Measurements from ENCODE around the gene ZNF532.

ZNF532 gene

GRCh38 chr18:58881477-58881876 lies 16.8 kb downstream of the ZNF532 start:
- Histone ChIP-seq H2BK15ac (ENCODE audit: low read length) (no peak overlapping the region), H3K4me2 (ENCODE audit: insufficient read depth, low read length, poor library complexity, severe bottlenecking) (no peak overlapping the region), H3K23ac (ENCODE audit: low read depth, low read length, poor library complexity) (no peak overlapping the region), H3K79me1 (ENCODE audit: low read depth, low read length) (peaks cover 7% of the 10 kb centered on the region), H3K4me3 (ENCODE audit: low read length in 2 of 2) (no peak overlapping the region), H2AK5ac (ENCODE audit: low read depth, low read length) (no peak overlapping the region), H3K27me3 (ENCODE audit: control insufficient read depth in 3 of 3, insufficient read depth in 3 of 3, low read depth in 1 of 3, low read length in 3 of 3) (no peaks in the 10 kb centered on the region), H4K8ac (ENCODE audit: low read depth, low read length) (no peak overlapping the region), H2BK5ac (ENCODE audit: low read length) (no peak overlapping the region), H3K18ac (ENCODE audit: low read length) (no peak overlapping the region), H3K36me3 (replicated peaks in 1 of 2; ENCODE audit: control insufficient read depth in 2 of 2, insufficient read depth in 2 of 2, low read length in 2 of 2) (peaks cover 10 to 96% of the 10 kb centered on the region in 2 donors), H2BK120ac (ENCODE audit: low read depth, low read length) (no peak overlapping the region), H3K27ac (replicated peaks; ENCODE audit: low read length) (no peak overlapping the region), H2BK12ac (ENCODE audit: low read length) (no peak overlapping the region), H3K9me3 (replicated peaks in 1 of 2; ENCODE audit: control insufficient read depth in 2 of 2, insufficient read depth in 1 of 2, low read depth in 1 of 2, low read length in 2 of 2) (no peaks in the 10 kb centered on the region), H3K4ac (ENCODE audit: low read length) (no peak overlapping the region), H3K4me1 (ENCODE audit: control insufficient read depth in 2 of 2, insufficient read depth in 1 of 2, low read depth in 1 of 2, low read length in 2 of 2) (no peaks in the 10 kb centered on the region), H3K9ac (ENCODE audit: low read depth, low read length, poor library complexity) (no peak overlapping the region), H2AFZ (ENCODE audit: low read length) (no peak overlapping the region), H3K14ac (ENCODE audit: low read length) (no peak overlapping the region), H4K91ac (ENCODE audit: low read depth, low read length, poor library complexity) (no peak overlapping the region)
- no CpG with 5 or more reads among the region's 2 CpGs for WGBS, 2 donors (ENCODE audit: extremely low coverage in 2 of 2, insufficient read length in 2 of 2, insufficient replicate concordance in 1 of 2)
- no peak for DNase-seq (ENCODE audit: low spot score)

GRCh38 chr18:58882044-58882443 lies 17.4 kb downstream of the ZNF532 start:
- Histone ChIP-seq H3K9me3 (replicated peaks in 1 of 2; ENCODE audit: control insufficient read depth in 2 of 2, insufficient read depth in 1 of 2, low read depth in 1 of 2, low read length in 2 of 2) (no peaks in the 10 kb centered on the region), H3K4me2 (ENCODE audit: insufficient read depth, low read length, poor library complexity, severe bottlenecking) (no peak overlapping the region), H3K36me3 (replicated peaks in 1 of 2; ENCODE audit: control insufficient read depth in 2 of 2, insufficient read depth in 2 of 2, low read length in 2 of 2) (peaks cover 10 to 96% of the 10 kb centered on the region in 2 donors), H3K27ac (replicated peaks; ENCODE audit: low read length) (no peak overlapping the region), H2BK120ac (ENCODE audit: low read depth, low read length) (no peak overlapping the region), H3K9ac (ENCODE audit: low read depth, low read length, poor library complexity) (no peak overlapping the region), H2BK15ac (ENCODE audit: low read length) (no peak overlapping the region), H3K4ac (ENCODE audit: low read length) (no peak overlapping the region), H2BK12ac (ENCODE audit: low read length) (no peak overlapping the region), H4K8ac (ENCODE audit: low read depth, low read length) (no peak overlapping the region), H3K4me3 (ENCODE audit: low read length in 2 of 2) (no peak overlapping the region), H3K14ac (ENCODE audit: low read length) (no peak overlapping the region), H2AK5ac (ENCODE audit: low read depth, low read length) (no peak overlapping the region), H4K91ac (ENCODE audit: low read depth, low read length, poor library complexity) (no peak overlapping the region), H3K23ac (ENCODE audit: low read depth, low read length, poor library complexity) (no peak overlapping the region), H3K79me1 (ENCODE audit: low read depth, low read length) (peaks cover 9% of the 10 kb centered on the region), H2BK5ac (ENCODE audit: low read length) (no peak overlapping the region), H2AFZ (ENCODE audit: low read length) (no peak overlapping the region), H3K4me1 (ENCODE audit: control insufficient read depth in 2 of 2, insufficient read depth in 1 of 2, low read depth in 1 of 2, low read length in 2 of 2) (no peaks in the 10 kb centered on the region), H3K27me3 (ENCODE audit: control insufficient read depth in 3 of 3, insufficient read depth in 3 of 3, low read depth in 1 of 3, low read length in 3 of 3) (no peaks in the 10 kb centered on the region), H3K18ac (ENCODE audit: low read length) (no peak overlapping the region)
- WGBS, 2 donors (ENCODE audit: extremely low coverage in 2 of 2, insufficient read length in 2 of 2, insufficient replicate concordance in 1 of 2), result no CpG with 5 or more reads among the region's 4 CpGs
- no peak for DNase-seq (ENCODE audit: low spot score)

GRCh38 chr18:58882686-58883085 lies 18.0 kb downstream of the ZNF532 start:
- Histone ChIP-seq H2AK5ac (ENCODE audit: low read depth, low read length) (no peak overlapping the region), H4K8ac (ENCODE audit: low read depth, low read length) (no peak overlapping the region), H2BK5ac (ENCODE audit: low read length) (no peak overlapping the region), H2BK12ac (ENCODE audit: low read length) (no peak overlapping the region), H3K27ac (replicated peaks; ENCODE audit: low read length) (no peak overlapping the region), H3K4me3 (ENCODE audit: low read length in 2 of 2) (no peak overlapping the region), H3K18ac (ENCODE audit: low read length) (no peak overlapping the region), H3K14ac (ENCODE audit: low read length) (no peak overlapping the region), H3K4me2 (ENCODE audit: insufficient read depth, low read length, poor library complexity, severe bottlenecking) (no peak overlapping the region), H3K23ac (ENCODE audit: low read depth, low read length, poor library complexity) (no peak overlapping the region), H3K27me3 (ENCODE audit: control insufficient read depth in 3 of 3, insufficient read depth in 3 of 3, low read depth in 1 of 3, low read length in 3 of 3) (no peaks in the 10 kb centered on the region), H3K9me3 (replicated peaks in 1 of 2; ENCODE audit: control insufficient read depth in 2 of 2, insufficient read depth in 1 of 2, low read depth in 1 of 2, low read length in 2 of 2) (no peaks in the 10 kb centered on the region), H4K91ac (ENCODE audit: low read depth, low read length, poor library complexity) (no peak overlapping the region), H2BK15ac (ENCODE audit: low read length) (no peak overlapping the region), H3K4me1 (ENCODE audit: control insufficient read depth in 2 of 2, insufficient read depth in 1 of 2, low read depth in 1 of 2, low read length in 2 of 2) (no peaks in the 10 kb centered on the region), H2BK120ac (ENCODE audit: low read depth, low read length) (no peak overlapping the region), H2AFZ (ENCODE audit: low read length) (no peak overlapping the region), H3K4ac (ENCODE audit: low read length) (no peak overlapping the region), H3K79me1 (ENCODE audit: low read depth, low read length) (peaks cover 7% of the 10 kb centered on the region), H3K9ac (ENCODE audit: low read depth, low read length, poor library complexity) (no peak overlapping the region), H3K36me3 (replicated peaks in 1 of 2; ENCODE audit: control insufficient read depth in 2 of 2, insufficient read depth in 2 of 2, low read length in 2 of 2) (peaks cover 8 to 95% of the 10 kb centered on the region in 2 donors)
- no peak for DNase-seq (ENCODE audit: low spot score)
- no CpG with 5 or more reads among the region's 1 CpG for WGBS, 2 donors (ENCODE audit: extremely low coverage in 2 of 2, insufficient read length in 2 of 2, insufficient replicate concordance in 1 of 2)

GRCh38 chr18:58884680-58885079 lies 20.0 kb downstream of the ZNF532 start:
- Histone ChIP-seq H4K8ac (ENCODE audit: low read depth, low read length) (no peak overlapping the region), H2AFZ (ENCODE audit: low read length) (no peak overlapping the region), H2BK5ac (ENCODE audit: low read length) (no peak overlapping the region), H4K91ac (ENCODE audit: low read depth, low read length, poor library complexity) (no peak overlapping the region), H3K14ac (ENCODE audit: low read length) (no peak overlapping the region), H2AK5ac (ENCODE audit: low read depth, low read length) (no peak overlapping the region), H2BK120ac (ENCODE audit: low read depth, low read length) (no peak overlapping the region), H3K4me1 (ENCODE audit: control insufficient read depth in 2 of 2, insufficient read depth in 1 of 2, low read depth in 1 of 2, low read length in 2 of 2) (no peaks in the 10 kb centered on the region), H3K9me3 (replicated peaks in 1 of 2; ENCODE audit: control insufficient read depth in 2 of 2, insufficient read depth in 1 of 2, low read depth in 1 of 2, low read length in 2 of 2) (no peaks in the 10 kb centered on the region), H3K36me3 (replicated peaks in 1 of 2; ENCODE audit: control insufficient read depth in 2 of 2, insufficient read depth in 2 of 2, low read length in 2 of 2) (peaks cover 4 to 94% of the 10 kb centered on the region in 2 donors), H2BK12ac (ENCODE audit: low read length) (no peak overlapping the region), H3K27ac (replicated peaks; ENCODE audit: low read length) (no peak overlapping the region), H3K4ac (ENCODE audit: low read length) (no peak overlapping the region), H3K18ac (ENCODE audit: low read length) (no peak overlapping the region), H3K9ac (ENCODE audit: low read depth, low read length, poor library complexity) (no peak overlapping the region), H3K79me1 (ENCODE audit: low read depth, low read length) (peaks cover 2% of the 10 kb centered on the region), H3K27me3 (ENCODE audit: control insufficient read depth in 3 of 3, insufficient read depth in 3 of 3, low read depth in 1 of 3, low read length in 3 of 3) (no peaks in the 10 kb centered on the region), H2BK15ac (ENCODE audit: low read length) (no peak overlapping the region), H3K4me3 (ENCODE audit: low read length in 2 of 2) (no peak overlapping the region), H3K23ac (ENCODE audit: low read depth, low read length, poor library complexity) (no peak overlapping the region), H3K4me2 (ENCODE audit: insufficient read depth, low read length, poor library complexity, severe bottlenecking) (no peak overlapping the region)
- no peak for DNase-seq (ENCODE audit: low spot score)
- no CpG with 5 or more reads among the region's 5 CpGs for WGBS, 2 donors (ENCODE audit: extremely low coverage in 2 of 2, insufficient read length in 2 of 2, insufficient replicate concordance in 1 of 2)
